Measurements from ENCODE around the gene SORBS2. TPM values are rescaled to one million over a fixed set of nuclear protein-coding genes. Genes with fewer than 3 reads are reported as not detected.

Gene SORBS2
- total and polyA plus RNA-seq, 2 donors (not counting 1 experiment from before 2014, with no cell fraction given), result 0.33 to 3.0 TPM

DNA sequence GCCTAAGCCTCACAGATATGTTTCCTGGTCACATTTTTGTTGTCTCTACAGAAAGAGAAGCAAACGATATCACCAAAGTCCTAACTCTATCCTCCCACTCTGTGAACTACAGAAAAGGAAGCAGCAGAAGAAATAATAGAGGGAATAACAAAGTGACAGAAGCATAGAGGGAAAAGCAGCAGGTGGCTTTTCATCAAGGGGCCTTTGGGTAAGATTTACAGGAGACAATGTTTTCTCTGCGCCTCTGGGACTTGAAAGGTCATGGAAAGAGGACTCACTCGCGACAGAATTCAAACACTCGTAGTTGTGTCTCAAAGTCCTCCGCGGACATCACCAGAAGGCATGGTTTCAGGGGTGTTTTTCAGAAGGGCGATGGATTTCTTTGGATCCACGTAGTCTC is 66.1 kb downstream of the SORBS2 start:
- Histone ChIP-seq H3K27ac (ENCODE audit: insufficient read depth, low read length) (no peak overlapping the region), H3K79me2 (ENCODE audit: control insufficient read depth, insufficient read depth, low read length) (no peaks in the 10 kb centered on the region), H4K20me1 (ENCODE audit: control insufficient read depth, extremely low read depth, insufficient read depth, low read length) (no peaks in the 10 kb centered on the region), H3K27me3 (ENCODE audit: control insufficient read depth, insufficient read depth, low read length) (peaks cover 2% of the 10 kb centered on the region), H3K36me3 (ENCODE audit: control insufficient read depth, insufficient read depth, low read length) (no peaks in the 10 kb centered on the region), H3K4me3 (replicated peaks in 1 of 4; ENCODE audit: control extremely low read depth in 1 of 4, insufficient read depth in 1 of 4, low read depth in 3 of 4, low read length in 4 of 4) (no peak overlapping the region), H3K9ac (ENCODE audit: insufficient read depth, low read length) (no peak overlapping the region), H3K4me2 (ENCODE audit: extremely low read depth, insufficient read depth, low read length) (no peak overlapping the region), H3K9me3 (ENCODE audit: control insufficient read depth, insufficient read depth, low read depth, low read length) (no peaks in the 10 kb centered on the region), H3K4me1 (ENCODE audit: control insufficient read depth, extremely low read depth, insufficient read depth, low read length) (no peaks in the 10 kb centered on the region), H2AFZ (ENCODE audit: low read length) (no peak overlapping the region)
- DNase-seq (ENCODE audit: low read depth in 2 of 2), result no peak
- TF ChIP-seq EZH2 (IDR thresholded peaks at IDR 0.05; ENCODE audit: low read length, missing control alignments), result no peak
- TF ChIP-seq, protein P1, sequence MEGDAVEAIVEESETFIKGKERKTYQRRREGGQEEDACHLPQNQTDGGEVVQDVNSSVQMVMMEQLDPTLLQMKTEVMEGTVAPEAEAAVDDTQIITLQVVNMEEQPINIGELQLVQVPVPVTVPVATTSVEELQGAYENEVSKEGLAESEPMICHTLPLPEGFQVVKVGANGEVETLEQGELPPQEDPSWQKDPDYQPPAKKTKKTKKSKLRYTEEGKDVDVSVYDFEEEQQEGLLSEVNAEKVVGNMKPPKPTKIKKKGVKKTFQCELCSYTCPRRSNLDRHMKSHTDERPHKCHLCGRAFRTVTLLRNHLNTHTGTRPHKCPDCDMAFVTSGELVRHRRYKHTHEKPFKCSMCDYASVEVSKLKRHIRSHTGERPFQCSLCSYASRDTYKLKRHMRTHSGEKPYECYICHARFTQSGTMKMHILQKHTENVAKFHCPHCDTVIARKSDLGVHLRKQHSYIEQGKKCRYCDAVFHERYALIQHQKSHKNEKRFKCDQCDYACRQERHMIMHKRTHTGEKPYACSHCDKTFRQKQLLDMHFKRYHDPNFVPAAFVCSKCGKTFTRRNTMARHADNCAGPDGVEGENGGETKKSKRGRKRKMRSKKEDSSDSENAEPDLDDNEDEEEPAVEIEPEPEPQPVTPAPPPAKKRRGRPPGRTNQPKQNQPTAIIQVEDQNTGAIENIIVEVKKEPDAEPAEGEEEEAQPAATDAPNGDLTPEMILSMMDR (conservative IDR thresholded peaks at IDR 0.05 in 1 of 2, IDR thresholded peaks at IDR 0.05 in 1 of 2; ENCODE audit: low read depth in 1 of 2, low read length in 2 of 2), result no peak

DNA sequence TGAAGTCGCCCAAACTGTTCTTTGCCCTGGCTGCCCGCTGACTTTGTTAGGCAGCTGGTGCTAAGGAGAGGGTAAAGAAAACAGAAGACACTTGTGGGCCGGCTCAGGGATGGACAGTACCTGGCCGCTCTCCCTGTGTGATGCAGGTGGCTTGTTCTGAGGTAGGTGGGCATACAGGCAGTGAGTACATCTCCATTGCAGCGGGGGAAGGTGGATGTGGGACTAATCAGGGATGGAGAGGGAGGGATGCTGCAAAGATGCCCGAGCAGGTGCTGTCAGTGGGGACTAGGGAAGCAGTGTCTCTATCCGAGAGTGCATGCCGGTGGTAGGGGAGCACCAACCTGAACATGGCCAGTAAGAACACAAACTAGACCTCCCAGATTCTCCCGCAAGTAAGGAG is 67.0 kb downstream of the SORBS2 start:
- no peak for DNase-seq (ENCODE audit: low read depth in 2 of 2)
- TF ChIP-seq, protein P1 (conservative IDR thresholded peaks at IDR 0.05 in 1 of 2, IDR thresholded peaks at IDR 0.05 in 1 of 2; ENCODE audit: low read depth in 1 of 2, low read length in 2 of 2), result no peak
- TF ChIP-seq EZH2 (IDR thresholded peaks at IDR 0.05; ENCODE audit: low read length, missing control alignments), result no peak
- H3K9ac ChIP-seq (ENCODE audit: insufficient read depth, low read length), result no peak overlapping the region
- H3K36me3 ChIP-seq (ENCODE audit: control insufficient read depth, insufficient read depth, low read length), result no peaks in the 10 kb centered on the region
- no peak overlapping the region for H3K27ac ChIP-seq (ENCODE audit: insufficient read depth, low read length)
- no peaks in the 10 kb centered on the region for H3K4me1 ChIP-seq (ENCODE audit: control insufficient read depth, extremely low read depth, insufficient read depth, low read length)
- peaks cover 1% of the 10 kb centered on the region for H3K27me3 ChIP-seq (ENCODE audit: control insufficient read depth, insufficient read depth, low read length)
- no peak overlapping the region for H3K4me3 ChIP-seq (replicated peaks in 1 of 4; ENCODE audit: control extremely low read depth in 1 of 4, insufficient read depth in 1 of 4, low read depth in 3 of 4, low read length in 4 of 4)
- H4K20me1 ChIP-seq (ENCODE audit: control insufficient read depth, extremely low read depth, insufficient read depth, low read length), result no peaks in the 10 kb centered on the region
- H3K4me2 ChIP-seq (ENCODE audit: extremely low read depth, insufficient read depth, low read length), result no peak overlapping the region
- H2AFZ ChIP-seq (ENCODE audit: low read length), result no peak overlapping the region
- H3K9me3 ChIP-seq (ENCODE audit: control insufficient read depth, insufficient read depth, low read depth, low read length), result no peaks in the 10 kb centered on the region
- no peaks in the 10 kb centered on the region for H3K79me2 ChIP-seq (ENCODE audit: control insufficient read depth, insufficient read depth, low read length)

DNA sequence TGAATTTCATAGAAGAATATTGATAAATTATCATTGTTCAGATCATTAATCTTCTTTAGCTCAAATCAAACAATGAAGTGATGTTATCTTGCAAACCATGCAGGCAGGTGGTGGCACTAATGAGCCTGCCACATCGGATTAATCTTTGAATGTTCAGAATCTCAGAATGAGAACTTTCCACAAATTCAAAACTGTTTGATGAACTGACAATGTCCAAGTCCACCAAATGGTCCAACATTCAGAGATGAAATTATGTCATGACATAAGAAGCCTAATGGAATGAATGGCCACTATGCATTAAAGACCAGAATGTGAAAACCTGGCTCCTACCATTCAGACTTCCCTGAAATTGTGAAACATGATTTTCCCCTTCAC is 67.5 kb downstream of the SORBS2 start:
- Histone ChIP-seq H3K4me1 (ENCODE audit: control insufficient read depth, extremely low read depth, insufficient read depth, low read length) (no peaks in the 10 kb centered on the region), H4K20me1 (ENCODE audit: control insufficient read depth, extremely low read depth, insufficient read depth, low read length) (no peaks in the 10 kb centered on the region), H2AFZ (ENCODE audit: low read length) (no peak overlapping the region), H3K27me3 (ENCODE audit: control insufficient read depth, insufficient read depth, low read length) (no peaks in the 10 kb centered on the region), H3K9ac (ENCODE audit: insufficient read depth, low read length) (no peak overlapping the region), H3K27ac (ENCODE audit: insufficient read depth, low read length) (no peak overlapping the region), H3K36me3 (ENCODE audit: control insufficient read depth, insufficient read depth, low read length) (no peaks in the 10 kb centered on the region), H3K4me2 (ENCODE audit: extremely low read depth, insufficient read depth, low read length) (no peak overlapping the region), H3K4me3 (replicated peaks in 1 of 4; ENCODE audit: control extremely low read depth in 1 of 4, insufficient read depth in 1 of 4, low read depth in 3 of 4, low read length in 4 of 4) (no peak overlapping the region), H3K9me3 (ENCODE audit: control insufficient read depth, insufficient read depth, low read depth, low read length) (no peaks in the 10 kb centered on the region), H3K79me2 (ENCODE audit: control insufficient read depth, insufficient read depth, low read length) (no peaks in the 10 kb centered on the region)
- DNase-seq (ENCODE audit: low read depth in 2 of 2), result no peak
- TF ChIP-seq, protein P1 (conservative IDR thresholded peaks at IDR 0.05 in 1 of 2, IDR thresholded peaks at IDR 0.05 in 1 of 2; ENCODE audit: low read depth in 1 of 2, low read length in 2 of 2), result no peak

Measured in fibroblast of lung (primary cell).